Esophagus muscularis mucosa (tissue), 4 donors: ENCODE data around the gene ZNF48. TPM values are rescaled to one million over a fixed set of nuclear protein-coding genes. Genes with fewer than 3 reads are reported as not detected.

Experiments
- DNase-seq: peaks from one replicate; pipeline ENCODE4 v3.0.0-alpha.2; 2017; ENCODE audit errors: extremely low spot score
- H3K27ac ChIP-seq, 4 donors: fragments of 200-600 bp; sonication (generic); replicated peaks in 1 of 4; 1 replicate in 3 of 4; 2 replicates in 1 of 4; pipeline ENCODE4 v1.5.1; 2016 to 2019; ENCODE audit warnings: mild to moderate bottlenecking in 1 of 4
- H3K27me3 ChIP-seq, 4 donors: fragments of 200-600 bp; sonication (generic); one replicate each; pipeline versions ENCODE4 v1.5.1 to v1.6.0; 2016 to 2019
- H3K36me3 ChIP-seq, 4 donors: fragments of 200-600 bp; sonication (generic); one replicate each; pipeline ENCODE4 v1.5.1; 2016 to 2019
- H3K4me1 ChIP-seq, 4 donors: fragments of 200-600 bp; sonication (generic); one replicate each; pipeline ENCODE4 v1.5.1; 2016 to 2019
- H3K4me3 ChIP-seq, 4 donors: fragments of 200-600 bp; sonication (generic); 1 replicate in 2 of 4; 2 replicates in 2 of 4; pipeline ENCODE4 v1.5.1; 2016 to 2019; ENCODE audit warnings: mild to moderate bottlenecking in 4 of 4, moderate library complexity in 1 of 4
- H3K9me3 ChIP-seq, 4 donors: fragments of 200-600 bp; sonication (generic); 1 replicate in 3 of 4; 2 replicates in 1 of 4; pipeline ENCODE4 v1.5.1; 2016 to 2019
- EP300 ChIP-seq: sonication (generic); formaldehyde crosslinking; IDR thresholded peaks from one replicate; pipeline ENCODE4 v1.6.1; 2017; ENCODE audit warnings: antibody characterized with exemption
- POLR2A ChIP-seq: fragments of 450-650 bp; IDR thresholded peaks from one replicate; pipeline ENCODE4 v1.6.1; 2017; ENCODE audit warnings: antibody characterized with exemption, moderate library complexity, mild to moderate bottlenecking, low read depth
- POLR2AphosphoS5 ChIP-seq, 2 donors: sonication (generic); formaldehyde crosslinking; IDR thresholded peaks; one replicate each; pipeline ENCODE4 v1.6.1; 2017; ENCODE audit warnings: antibody characterized with exemption in 2 of 2
- WGBS: methylation state at CpG from one replicate; pipeline ENCODE4 v1.1.5; 2018; 5-methylcytosine and 5-hydroxymethylcytosine counted together
- intact Hi-C: fragments of 100-400 bp; cut with DNase I; formaldehyde crosslinking; loops from one replicate; pipeline ENCODE4 v1.15.1; 2023
- total RNA-seq, 4 donors: library from RNA; depleted of rRNA; stranded (reverse); fragments of >200 nt; gene quantifications; one replicate each; pipeline versions ENCODE4 v1.1.0 to v1.2.1, GENCODE V29; 2016
- TF ChIP-seq, protein P1 (sequence below), 3 experiments: fragments of 200-600 bp in 2 of 3; fragments of 450-650 bp in 1 of 3; sonication (generic) in 2 of 3; IDR thresholded peaks; one replicate each; pipeline ENCODE4 v1.5.1; 2017 to 2019; ENCODE audit warnings: antibody characterized with exemption in 3 of 3, mild to moderate bottlenecking in 2 of 3, moderate library complexity in 1 of 3

ZNF48 gene
- total RNA-seq, 4 donors from 2014 or later: 8.3 to 17.6 (median 12.8) TPM

- DNase-seq: no peak
- WGBS: 39% methylated on average over 18 of the region's 27 CpGs
- TF ChIP-seq POLR2A: no peak
- TF ChIP-seq POLR2AphosphoS5 (IDR thresholded peaks at IDR 0.05): no peak
- TF ChIP-seq, protein P1, sequence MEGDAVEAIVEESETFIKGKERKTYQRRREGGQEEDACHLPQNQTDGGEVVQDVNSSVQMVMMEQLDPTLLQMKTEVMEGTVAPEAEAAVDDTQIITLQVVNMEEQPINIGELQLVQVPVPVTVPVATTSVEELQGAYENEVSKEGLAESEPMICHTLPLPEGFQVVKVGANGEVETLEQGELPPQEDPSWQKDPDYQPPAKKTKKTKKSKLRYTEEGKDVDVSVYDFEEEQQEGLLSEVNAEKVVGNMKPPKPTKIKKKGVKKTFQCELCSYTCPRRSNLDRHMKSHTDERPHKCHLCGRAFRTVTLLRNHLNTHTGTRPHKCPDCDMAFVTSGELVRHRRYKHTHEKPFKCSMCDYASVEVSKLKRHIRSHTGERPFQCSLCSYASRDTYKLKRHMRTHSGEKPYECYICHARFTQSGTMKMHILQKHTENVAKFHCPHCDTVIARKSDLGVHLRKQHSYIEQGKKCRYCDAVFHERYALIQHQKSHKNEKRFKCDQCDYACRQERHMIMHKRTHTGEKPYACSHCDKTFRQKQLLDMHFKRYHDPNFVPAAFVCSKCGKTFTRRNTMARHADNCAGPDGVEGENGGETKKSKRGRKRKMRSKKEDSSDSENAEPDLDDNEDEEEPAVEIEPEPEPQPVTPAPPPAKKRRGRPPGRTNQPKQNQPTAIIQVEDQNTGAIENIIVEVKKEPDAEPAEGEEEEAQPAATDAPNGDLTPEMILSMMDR (IDR thresholded peaks at IDR 0.05): peak in 1 of 3 experiments; percentile 4
- no peak for TF ChIP-seq EP300
- Histone ChIP-seq H3K4me1 (peaks cover 13 to 29% (median 28%) of the 10 kb centered on the region in 4 donors), H3K4me3 (peak overlapping the region; percentile 68 to 79 (median 71)), H3K36me3 (no peaks in the 10 kb centered on the region), H3K27me3 (no peaks in the 10 kb centered on the region), H3K9me3 (no peaks in the 10 kb centered on the region), H3K27ac (peak overlapping the region; percentile 98 to 100 (median 99))
- intact Hi-C loops: no loop called here
Measured at GRCh38 chr16:30379158-30379783, 15.9 kb upstream of the ZNF48 start.

DNA sequence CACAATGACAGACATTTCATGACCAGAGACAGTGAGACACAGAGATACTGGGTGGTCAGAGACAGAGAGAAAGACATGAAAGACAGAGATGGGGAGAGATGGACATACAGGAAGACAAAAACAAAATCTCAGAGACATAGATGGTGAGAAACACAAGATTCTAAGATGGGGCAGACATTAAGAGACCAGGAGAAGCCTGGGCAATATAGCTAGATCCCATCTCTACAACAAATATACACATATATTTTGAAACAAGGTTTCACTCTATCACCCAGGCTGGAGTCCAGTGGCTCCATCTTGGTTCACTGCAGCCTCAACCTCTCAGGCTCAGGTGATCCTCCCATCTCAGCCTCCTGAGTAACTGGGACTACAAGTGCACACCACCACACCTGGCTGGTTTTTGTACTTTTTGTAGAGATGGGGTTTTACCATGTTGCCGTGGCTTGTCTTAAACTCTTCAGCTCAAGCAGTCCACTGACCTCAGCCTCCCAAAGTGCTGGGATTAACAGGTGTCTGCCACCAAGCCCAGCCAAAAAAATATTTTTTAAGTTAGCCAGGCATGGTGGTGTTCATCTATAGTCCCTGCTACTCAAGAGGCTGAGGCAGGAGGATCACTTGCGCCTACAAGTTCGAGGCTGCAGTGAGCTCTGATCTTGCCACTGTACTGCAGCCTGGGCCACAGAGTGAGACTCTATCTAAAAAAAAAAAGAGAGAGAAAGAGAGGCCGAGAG is 15.0 kb upstream of the ZNF48 start:
- H3K27ac ChIP-seq: no peak overlapping the region
- no peaks in the 10 kb centered on the region for H3K36me3 ChIP-seq
- TF ChIP-seq, protein P1 (IDR thresholded peaks at IDR 0.05): no peak
- TF ChIP-seq POLR2AphosphoS5 (IDR thresholded peaks at IDR 0.05) (no peak), POLR2A (no peak), EP300 (no peak)
- H3K9me3 ChIP-seq: no peaks in the 10 kb centered on the region
- DNase-seq: no peak
- WGBS: 83% methylated on average over 3 of the region's 4 CpGs
- peaks cover 13 to 29% (median 28%) of the 10 kb centered on the region in 4 donors for H3K4me1 ChIP-seq
- intact Hi-C loops: no loop called here
- no peak overlapping the region for H3K4me3 ChIP-seq
- no peaks in the 10 kb centered on the region for H3K27me3 ChIP-seq

- TF ChIP-seq POLR2A: no peak
- TF ChIP-seq, protein P1 (IDR thresholded peaks at IDR 0.05): no peak
- Histone ChIP-seq H3K27me3 (no peaks in the 10 kb centered on the region), H3K9me3 (no peaks in the 10 kb centered on the region), H3K4me1 (peaks cover 13 to 29% (median 28%) of the 10 kb centered on the region in 4 donors), H3K36me3 (no peaks in the 10 kb centered on the region), H3K4me3 (no peak overlapping the region), H3K27ac (peak overlapping the region in 1 of 4 donors; percentile 8)
- no peak for DNase-seq
- intact Hi-C loops: no loop called here
- WGBS: 84% methylated on average over 6 of the region's 6 CpGs
Measured at GRCh38 chr16:30380803-30381208, 14.4 kb upstream of the ZNF48 start.

DNA sequence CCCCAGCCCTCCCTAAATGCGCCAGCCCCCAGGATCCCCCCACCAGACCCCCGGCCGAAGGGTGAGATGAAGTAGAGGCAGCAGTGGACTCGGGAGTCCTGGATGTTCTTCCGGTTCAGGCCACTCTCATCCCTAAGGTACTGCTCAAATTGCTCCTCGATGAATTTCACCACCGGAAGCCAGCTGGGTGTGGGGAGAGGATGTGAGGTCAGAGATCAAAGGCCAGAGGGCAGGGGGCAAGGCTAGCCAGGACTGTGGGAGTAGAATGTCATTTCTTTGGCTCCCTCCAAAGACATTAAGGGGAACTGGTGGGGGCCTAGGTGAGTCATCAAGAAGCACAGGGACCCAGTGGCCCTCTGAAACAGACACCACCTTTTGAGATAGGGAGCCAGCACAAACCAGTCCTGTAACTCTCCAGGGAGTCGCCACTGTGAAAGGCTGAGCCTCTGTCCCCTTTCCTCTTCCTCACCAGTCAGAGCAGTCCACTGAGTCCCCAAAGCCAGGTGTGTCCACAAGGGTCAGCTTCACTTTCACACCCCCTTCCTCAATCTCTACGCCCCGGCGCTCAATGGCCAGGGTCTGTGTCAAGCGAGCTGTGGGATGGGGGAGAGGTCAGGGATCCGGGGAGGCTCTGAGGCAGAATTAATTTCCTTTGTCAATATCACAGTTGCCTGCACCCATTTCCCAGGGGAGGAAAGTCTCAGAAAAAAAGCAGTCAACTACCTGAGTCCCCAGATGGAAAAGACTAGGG is 13.8 kb upstream of the ZNF48 start:
- intact Hi-C loops: no loop called here
- Histone ChIP-seq H3K27ac (peak overlapping the region in 1 of 4 donors; percentile 8), H3K36me3 (no peaks in the 10 kb centered on the region), H3K9me3 (no peaks in the 10 kb centered on the region), H3K27me3 (no peaks in the 10 kb centered on the region), H3K4me1 (peaks cover 13 to 29% (median 28%) of the 10 kb centered on the region in 4 donors), H3K4me3 (no peak overlapping the region)
- 84% methylated on average over 13 of the region's 13 CpGs for WGBS
- DNase-seq: no peak
- TF ChIP-seq POLR2AphosphoS5 (IDR thresholded peaks at IDR 0.05): no peak
- TF ChIP-seq, protein P1 (IDR thresholded peaks at IDR 0.05): no peak
- no peak for TF ChIP-seq EP300
- no peak for TF ChIP-seq POLR2A
